GM12878 (cell line): Measurements from ENCODE around the gene DAGLA. TPM values are rescaled to one million over a fixed set of nuclear protein-coding genes. Genes with fewer than 3 reads are reported as not detected.

Source experiments
- ATAC-seq: fragments of 200-7000 bp; cut with Tn5 transposase; 3 replicates; pipeline ENCODE4 v1.9.1; 2020; ENCODE audit warnings: mild to moderate bottlenecking, moderate library complexity
- BruUV-seq: library from RNA; stranded (reverse); fragments of 400-500 nt; replicated peaks from 2 replicates; lab custom pipeline; 2021; lab: Mats Ljungman, UMichigan
- CTCF ChIA-PET: fragments of 300-600 bp; sonication (Branson Sonifier 250); formaldehyde crosslinking; extraction: SDS; loops from one replicate; lab custom pipeline; 2021; ENCODE audit warnings: inconsistent platforms; lab: Yijun Ruan, JAX
- POLR2A ChIA-PET: fragments of 350-600 bp; formaldehyde crosslinking; extraction: SDS; loops from one replicate; lab custom pipeline; 2021; ENCODE audit warnings: inconsistent platforms; lab: Charles Lee
- RAD21 ChIA-PET: fragments of 300-600 bp; sonication (Branson Sonifier 250); formaldehyde crosslinking; loops from one replicate; lab custom pipeline; 2023; ENCODE audit warnings: antibody characterized with exemption; ENCODE audit not compliant: unreplicated experiment; lab: Charles Lee
- SMC1A ChIA-PET: fragments of 300-600 bp; sonication (Branson Sonifier 250); formaldehyde crosslinking; loops from one replicate; lab custom pipeline; 2023; ENCODE audit not compliant: unreplicated experiment, uncharacterized antibody; lab: Charles Lee
- DNase-seq: peaks from one replicate; pipeline ENCODE4 v3.0.0-alpha.2; 2011; ENCODE audit warnings: low read depth, low spot score
- FAIRE-seq: peaks from 3 replicates; lab custom pipeline; 2011; peaks lifted over from hg19 to GRCh38; lab: Jason Lieb, UNC
- H2AFZ ChIP-seq: 2 replicates; pipeline ENCODE4 v1.6.0; 2011; ENCODE audit warnings: low read depth, low read length, control low read depth; ENCODE audit not compliant: control insufficient read depth
- H3K27ac ChIP-seq: 2 replicates; pipeline ENCODE4 v1.5.1; 2011; ENCODE audit warnings: control low read depth; ENCODE audit not compliant: control insufficient read depth, insufficient read depth
- H3K27me3 ChIP-seq, 2 experiments: replicated peaks in 1 of 2; 2 replicates each; pipeline versions ENCODE4 v1.6.0 to v1.6.1; 2011; ENCODE audit warnings: low read length in 1 of 2; ENCODE audit not compliant: control insufficient read depth in 2 of 2, insufficient read depth in 2 of 2
- H3K36me3 ChIP-seq, 2 experiments: 2 replicates each; pipeline ENCODE4 v1.5.1; 2011; ENCODE audit warnings: low read length in 1 of 2; ENCODE audit not compliant: control insufficient read depth in 2 of 2, insufficient read depth in 2 of 2
- H3K4me1 ChIP-seq: 2 replicates; pipeline ENCODE4 v1.6.1; 2011; ENCODE audit warnings: mild to moderate bottlenecking, low read length, moderate library complexity, mixed read lengths; ENCODE audit not compliant: control insufficient read depth, insufficient read depth
- H3K4me2 ChIP-seq: 2 replicates; pipeline ENCODE4 v1.6.0; 2011; ENCODE audit warnings: control low read depth; ENCODE audit not compliant: control insufficient read depth, insufficient read depth
- H3K4me3 ChIP-seq: fragments of 200-600 bp; sonication (generic); 2 replicates; pipeline ENCODE4 v1.5.1; 2016
- H3K79me2 ChIP-seq: 2 replicates; pipeline ENCODE4 v1.6.0; 2011; ENCODE audit warnings: low read length; ENCODE audit not compliant: control insufficient read depth, insufficient read depth
- H3K9ac ChIP-seq: 2 replicates; pipeline ENCODE4 v1.8.0; 2011; ENCODE audit warnings: low read length, control low read depth, mixed read lengths; ENCODE audit not compliant: control insufficient read depth, insufficient read depth
- H3K9me3 ChIP-seq: replicated peaks from 3 replicates; pipeline ENCODE4 v1.5.1; 2011; ENCODE audit warnings: mild to moderate bottlenecking, low read length; ENCODE audit not compliant: control insufficient read depth, insufficient read depth
- H4K20me1 ChIP-seq: 2 replicates; pipeline ENCODE4 v1.6.0; 2011; ENCODE audit not compliant: control insufficient read depth, insufficient read depth
- EGR1 ChIP-seq, 2 experiments: IDR thresholded peaks; 1 replicate in 1 of 2; 2 replicates in 1 of 2; pipeline ENCODE4 v1.6.1; 2011 to 2012; ENCODE audit warnings: low read depth in 2 of 2, low read length in 2 of 2, borderline replicate concordance in 1 of 2, mild to moderate bottlenecking in 1 of 2, moderate library complexity in 1 of 2
- FOXK2 ChIP-seq: fragments of 450-650 bp; IDR thresholded peaks from 2 replicates; pipeline ENCODE4 v1.6.1; 2017; ENCODE audit warnings: mild to moderate bottlenecking, moderate library complexity
- KLF5 ChIP-seq: fragments of 450-650 bp; IDR thresholded peaks from 2 replicates; pipeline ENCODE4 v1.6.1; 2014; ENCODE audit warnings: mild to moderate bottlenecking; ENCODE audit not compliant: partially characterized antibody
- SMARCA5 ChIP-seq: fragments of 450-650 bp; IDR thresholded peaks from 2 replicates; pipeline ENCODE4 v1.6.1; 2017; ENCODE audit warnings: mild to moderate bottlenecking
- ZBED1 ChIP-seq: IDR thresholded peaks from 2 replicates; pipeline ENCODE4 v1.6.1; 2016; ENCODE audit warnings: borderline replicate concordance
- ZZZ3 ChIP-seq: IDR thresholded peaks from 2 replicates; pipeline ENCODE4 v1.6.1; 2011; ENCODE audit warnings: low read depth; ENCODE audit not compliant: control insufficient read depth, insufficient read length
- WGBS: methylation state at CpG from one replicate; pipeline ENCODE4 v1.1.6; 2016; ENCODE audit warnings: low lambda C conversion rate; ENCODE audit not compliant: insufficient replicate concordance, insufficient coverage; ENCODE audit errors: missing lambda C conversion rate; 5-methylcytosine and 5-hydroxymethylcytosine counted together
- in situ Hi-C: fragments of 300-500 bp; cut with MboI; formaldehyde crosslinking; loops from 9 replicates; pipeline ENCODE4 v1.14.3; 2018; ENCODE audit warnings: mixed read lengths
- intact Hi-C: fragments of 100-400 bp; cut with micrococcal nuclease; formaldehyde crosslinking; loops from one replicate; pipeline ENCODE4 v1.14.2; 2022; ENCODE audit not compliant: unreplicated experiment
- polyA plus RNA-seq, 11 experiments: library from polyadenylated mRNA; depleted of rRNA in 4 of 11; unstranded in 6 of 11; stranded (reverse) in 5 of 11; fragments of >200 nt; fragmentation: Nextera tagmentation in 4 of 11; fragmentation: Illumina TruSeq in 1 of 11; extraction: Ambion mirVana in 4 of 11; extraction: Trizol in 1 of 11; gene quantifications; 1 replicate in 1 of 11; 2 replicates in 10 of 11; pipeline versions ENCODE4 v1.2.1 to v1.2.3, GENCODE V29; 2011 to 2016; ENCODE audit warnings: inconsistent platforms in 2 of 11, missing spikeins in 2 of 11, low read depth in 1 of 11
- total RNA-seq, 4 experiments: library from RNA; depleted of rRNA in 3 of 4; stranded (reverse); fragments of >200 nt in 3 of 4; fragmentation: Illumina TruSeq in 1 of 4; extraction: Trizol in 1 of 4; gene quantifications; 2 replicates each; pipeline versions ENCODE4 v1.2.1 to v1.2.3, GENCODE V29; 2013 to 2021
- TF ChIP-seq, protein P1 (sequence below): IDR thresholded peaks from 2 replicates; pipeline ENCODE4 v1.6.1; 2011; ENCODE audit warnings: low read depth, mild to moderate bottlenecking, low read length, moderate library complexity, borderline replicate concordance; ENCODE audit errors: extremely low read depth
- TF ChIP-seq, protein P2 (sequence below): fragments of 150-350 bp; IDR thresholded peaks from 2 replicates; pipeline ENCODE4 v1.6.1; 2014; ENCODE audit warnings: mild to moderate bottlenecking, low read depth, low read length
- TF ChIP-seq, protein P3 (sequence below): fragments of 450-650 bp; IDR thresholded peaks from 2 replicates; pipeline ENCODE4 v1.6.1; 2016; ENCODE audit warnings: mild to moderate bottlenecking

DAGLA gene
- total and polyA plus RNA-seq, 10 of the 15 experiments (the other 5 are each of a cell fraction or from before 2014, with no cell fraction given): 0.05 TPM; not detected in 9

DNA sequence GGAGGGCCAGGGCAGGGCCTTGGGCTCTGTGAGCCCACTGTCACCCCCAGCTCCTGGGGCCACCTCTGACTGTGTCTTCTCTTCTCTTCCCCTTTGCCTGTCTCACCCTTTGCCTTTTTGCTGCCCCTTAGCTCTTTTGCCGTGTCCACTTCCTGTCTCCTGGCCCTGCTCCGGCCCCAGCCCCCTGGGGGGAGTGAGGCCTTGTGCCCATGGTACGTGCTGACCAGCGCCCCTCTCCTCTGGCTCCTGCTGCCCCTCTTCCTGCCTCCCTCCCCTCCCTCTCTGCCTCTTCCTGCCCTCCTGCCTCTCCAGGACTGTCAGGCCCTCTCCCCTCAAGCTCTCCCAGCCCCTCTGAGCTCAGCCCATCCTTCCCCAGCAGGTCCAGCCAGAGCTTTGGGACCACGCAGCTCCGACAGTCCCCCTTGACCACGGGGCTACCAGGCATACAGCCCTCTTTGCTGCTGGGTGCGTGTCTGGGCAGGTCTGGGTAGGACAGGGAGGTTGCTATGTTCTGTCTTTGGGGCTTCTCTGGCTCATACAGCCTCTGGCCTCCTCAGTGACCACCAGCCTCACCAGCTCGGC is 100.5 kb downstream of the DAGLA start:
- RAD21 ChIA-PET: interaction anchor here (1.6 kb wide), 1 partner anchor 16 kb away, joined by 4 read pairs; no protein-coding TSS in a partner anchor
- FAIRE-seq (no peak), DNase-seq (no peak), ATAC-seq (no peak)
- Histone ChIP-seq H3K4me3 (no peak overlapping the region), H2AFZ (no peak overlapping the region), H3K27ac (no peak overlapping the region), H3K9ac (no peak overlapping the region), H3K36me3 (no peaks in the 10 kb centered on the region; a peak in 3 of 4 replicates), H3K79me2 (no peaks in the 10 kb centered on the region), H3K4me2 (no peak overlapping the region), H4K20me1 (no peaks in the 10 kb centered on the region), H3K27me3 (no peaks in the 10 kb centered on the region), H3K9me3 (no peaks in the 10 kb centered on the region), H3K4me1 (no peaks in the 10 kb centered on the region; the same call in 1 of the 2 replicates)
- WGBS: 40% methylated on average over 9 of the region's 9 CpGs
- BruUV-seq: no TSS peak
- CTCF ChIA-PET: interaction anchor here (0.9 to 7.5 kb wide), 4 partner anchors 8 to 32 kb away, joined by 3 to 88 read pairs (median 4); no protein-coding TSS in a partner anchor
- SMC1A ChIA-PET: interaction anchor here (0.6 to 0.9 kb wide), 3 partner anchors 17 to 32 kb away, joined by 3 to 5 read pairs (median 3); no protein-coding TSS in a partner anchor
- POLR2A ChIA-PET: interaction anchor here (0.6 kb wide), 1 partner anchor 55 kb away, joined by 3 read pairs; no protein-coding TSS in a partner anchor
- intact Hi-C loops (no loop called here), in situ Hi-C loops (loop anchor here (5.0 kb wide), 1 partner anchor 33 kb away; no protein-coding TSS in a partner anchor)
- TF ChIP-seq, protein P1, sequence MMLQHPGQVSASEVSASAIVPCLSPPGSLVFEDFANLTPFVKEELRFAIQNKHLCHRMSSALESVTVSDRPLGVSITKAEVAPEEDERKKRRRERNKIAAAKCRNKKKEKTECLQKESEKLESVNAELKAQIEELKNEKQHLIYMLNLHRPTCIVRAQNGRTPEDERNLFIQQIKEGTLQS: no peak
- TF ChIP-seq, protein P2, sequence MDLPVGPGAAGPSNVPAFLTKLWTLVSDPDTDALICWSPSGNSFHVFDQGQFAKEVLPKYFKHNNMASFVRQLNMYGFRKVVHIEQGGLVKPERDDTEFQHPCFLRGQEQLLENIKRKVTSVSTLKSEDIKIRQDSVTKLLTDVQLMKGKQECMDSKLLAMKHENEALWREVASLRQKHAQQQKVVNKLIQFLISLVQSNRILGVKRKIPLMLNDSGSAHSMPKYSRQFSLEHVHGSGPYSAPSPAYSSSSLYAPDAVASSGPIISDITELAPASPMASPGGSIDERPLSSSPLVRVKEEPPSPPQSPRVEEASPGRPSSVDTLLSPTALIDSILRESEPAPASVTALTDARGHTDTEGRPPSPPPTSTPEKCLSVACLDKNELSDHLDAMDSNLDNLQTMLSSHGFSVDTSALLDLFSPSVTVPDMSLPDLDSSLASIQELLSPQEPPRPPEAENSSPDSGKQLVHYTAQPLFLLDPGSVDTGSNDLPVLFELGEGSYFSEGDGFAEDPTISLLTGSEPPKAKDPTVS: no peak
- TF ChIP-seq KLF5 (no peak), FOXK2 (no peak), ZBED1 (no peak), SMARCA5 (no peak), ZZZ3 (no peak), EGR1 (IDR thresholded peaks at IDR 0.05; ENCODE audit: borderline replicate concordance in 1 of 2, low read depth in 2 of 2, low read length in 2 of 2) (no peak)
- TF ChIP-seq, protein P3, sequence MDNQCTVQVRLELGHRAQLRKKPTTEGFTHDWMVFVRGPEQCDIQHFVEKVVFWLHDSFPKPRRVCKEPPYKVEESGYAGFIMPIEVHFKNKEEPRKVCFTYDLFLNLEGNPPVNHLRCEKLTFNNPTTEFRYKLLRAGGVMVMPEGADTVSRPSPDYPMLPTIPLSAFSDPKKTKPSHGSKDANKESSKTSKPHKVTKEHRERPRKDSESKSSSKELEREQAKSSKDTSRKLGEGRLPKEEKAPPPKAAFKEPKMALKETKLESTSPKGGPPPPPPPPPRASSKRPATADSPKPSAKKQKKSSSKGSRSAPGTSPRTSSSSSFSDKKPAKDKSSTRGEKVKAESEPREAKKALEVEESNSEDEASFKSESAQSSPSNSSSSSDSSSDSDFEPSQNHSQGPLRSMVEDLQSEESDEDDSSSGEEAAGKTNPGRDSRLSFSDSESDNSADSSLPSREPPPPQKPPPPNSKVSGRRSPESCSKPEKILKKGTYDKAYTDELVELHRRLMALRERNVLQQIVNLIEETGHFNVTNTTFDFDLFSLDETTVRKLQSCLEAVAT: no peak
